ENCODE measurements around the gene FGGY.

DNA sequence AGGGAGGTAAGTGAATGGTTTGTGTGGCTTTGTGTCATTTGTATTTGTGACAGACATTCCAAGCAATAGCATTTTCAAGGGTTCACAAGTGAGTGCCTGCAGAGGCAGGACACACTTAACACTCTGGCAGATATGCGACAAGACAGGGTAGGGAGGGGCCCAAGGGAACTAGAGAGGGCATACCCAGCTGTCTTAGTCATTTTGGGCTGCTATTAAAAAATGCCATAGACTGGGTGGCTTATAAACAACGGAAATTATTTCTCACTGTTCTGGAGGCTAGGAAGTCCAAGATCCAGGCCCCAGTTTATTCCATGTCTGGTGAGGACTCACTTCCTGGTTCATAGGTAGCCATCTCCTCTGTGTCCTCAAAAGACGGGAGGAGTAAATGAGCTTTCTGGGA, 137.4 kb downstream of the FGGY start:
- TF ChIP-seq, protein P1, sequence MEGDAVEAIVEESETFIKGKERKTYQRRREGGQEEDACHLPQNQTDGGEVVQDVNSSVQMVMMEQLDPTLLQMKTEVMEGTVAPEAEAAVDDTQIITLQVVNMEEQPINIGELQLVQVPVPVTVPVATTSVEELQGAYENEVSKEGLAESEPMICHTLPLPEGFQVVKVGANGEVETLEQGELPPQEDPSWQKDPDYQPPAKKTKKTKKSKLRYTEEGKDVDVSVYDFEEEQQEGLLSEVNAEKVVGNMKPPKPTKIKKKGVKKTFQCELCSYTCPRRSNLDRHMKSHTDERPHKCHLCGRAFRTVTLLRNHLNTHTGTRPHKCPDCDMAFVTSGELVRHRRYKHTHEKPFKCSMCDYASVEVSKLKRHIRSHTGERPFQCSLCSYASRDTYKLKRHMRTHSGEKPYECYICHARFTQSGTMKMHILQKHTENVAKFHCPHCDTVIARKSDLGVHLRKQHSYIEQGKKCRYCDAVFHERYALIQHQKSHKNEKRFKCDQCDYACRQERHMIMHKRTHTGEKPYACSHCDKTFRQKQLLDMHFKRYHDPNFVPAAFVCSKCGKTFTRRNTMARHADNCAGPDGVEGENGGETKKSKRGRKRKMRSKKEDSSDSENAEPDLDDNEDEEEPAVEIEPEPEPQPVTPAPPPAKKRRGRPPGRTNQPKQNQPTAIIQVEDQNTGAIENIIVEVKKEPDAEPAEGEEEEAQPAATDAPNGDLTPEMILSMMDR (IDR thresholded peaks at IDR 0.05; ENCODE audit: insufficient read depth, low read length, poor library complexity, severe bottlenecking), result no peak
- no peak for TF ChIP-seq EZH2phosphoT487 (conservative IDR thresholded peaks at IDR 0.05; ENCODE audit: low read length)
